OCI-LY7 (cell line): ENCODE measurements around the gene HCFC1.

Source experiments
- CTCF ChIP-seq: fragments of 200-600 bp; sonication (generic); conservative IDR thresholded peaks from 2 replicates; pipeline ENCODE4 v1.5.1; 2014; ENCODE audit warnings: mild to moderate bottlenecking, antibody characterized with exemption, low read length, moderate library complexity, mixed read lengths
- EZH2phosphoT487 ChIP-seq: fragments of 200-600 bp; sonication (generic); IDR thresholded peaks from 2 replicates; pipeline ENCODE4 v1.6.1; 2018; ENCODE audit warnings: low read depth, borderline replicate concordance, mild to moderate bottlenecking, mixed run types, antibody characterized with exemption, low read length, moderate library complexity, mixed read lengths

DNA sequence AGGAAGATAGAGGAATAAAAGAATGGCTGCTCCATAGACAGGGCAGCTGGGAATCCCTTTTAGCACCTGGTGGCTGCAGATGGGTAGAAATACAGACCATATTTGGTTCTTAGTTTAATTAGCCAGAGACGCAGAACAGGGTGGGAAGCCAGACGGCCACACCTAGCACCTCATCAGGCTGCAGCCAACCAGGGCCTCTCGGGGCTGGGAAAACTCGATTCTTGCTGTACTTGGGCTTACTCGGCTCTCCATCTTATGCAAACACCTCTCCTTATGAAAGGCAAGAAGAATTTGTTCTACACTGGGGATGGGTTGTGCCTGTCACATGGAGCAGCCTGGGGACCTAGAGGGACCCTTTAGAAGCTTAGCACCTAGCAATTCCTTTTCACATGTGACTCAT, 28.4 kb upstream of the HCFC1 start:
- TF ChIP-seq CTCF = no peak
- TF ChIP-seq EZH2phosphoT487 = no peak
